SIG-M5 (cell line): ENCODE data around the gene SLC25A20.
"Not testable (repeated sequence)": the region's sequence is repeated elsewhere in the genome, so short reads cannot be mapped to it uniquely, and the experiment has no call there.

Experiments
- DNase-seq: peaks from one replicate; lab custom pipeline; 2025; lab: John Stamatoyannopoulos, UW

Gene SLC25A20

GRCh38 chr3:48847053-48847503 lies 51.6 kb downstream of the SLC25A20 start:
- no peak for DNase-seq

- no peak for DNase-seq
These were observed 53.5 kb downstream of the SLC25A20 start for GRCh38 chr3:48845170-48845569.

GRCh38 chr3:48837163-48837562 lies 61.5 kb downstream of the SLC25A20 start:
- no peak for DNase-seq

GRCh38 chr3:48835650-48836366 lies 62.9 kb downstream of the SLC25A20 start:
- DNase-seq = no peak

DNA sequence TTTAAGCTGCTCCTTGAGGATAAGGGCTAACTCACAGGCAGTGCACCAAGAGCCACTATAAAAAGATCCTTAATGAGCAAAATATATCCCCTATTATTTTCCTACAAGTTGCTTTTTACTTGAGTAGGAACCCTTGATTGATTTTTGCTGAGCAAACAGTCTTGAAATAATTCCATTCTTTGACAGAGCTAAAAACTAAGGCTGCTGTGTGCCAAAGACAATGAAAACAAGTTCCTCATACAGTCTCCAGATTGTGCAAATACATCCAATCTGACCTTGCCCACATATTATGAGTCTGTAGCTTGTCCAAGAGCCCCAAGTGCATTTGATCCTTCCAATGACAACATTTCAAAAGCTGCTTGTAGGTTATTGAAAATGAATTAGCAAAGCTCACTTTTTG lies 66.0 kb downstream of the SLC25A20 start:
- no peak for DNase-seq

GRCh38 chr3:48830715-48831114 lies 68.0 kb downstream of the SLC25A20 start:
- DNase-seq = no peak

- DNase-seq = not testable (repeated sequence)
These were observed 69.2 kb downstream of the SLC25A20 start for GRCh38 chr3:48829525-48829924.

DNA sequence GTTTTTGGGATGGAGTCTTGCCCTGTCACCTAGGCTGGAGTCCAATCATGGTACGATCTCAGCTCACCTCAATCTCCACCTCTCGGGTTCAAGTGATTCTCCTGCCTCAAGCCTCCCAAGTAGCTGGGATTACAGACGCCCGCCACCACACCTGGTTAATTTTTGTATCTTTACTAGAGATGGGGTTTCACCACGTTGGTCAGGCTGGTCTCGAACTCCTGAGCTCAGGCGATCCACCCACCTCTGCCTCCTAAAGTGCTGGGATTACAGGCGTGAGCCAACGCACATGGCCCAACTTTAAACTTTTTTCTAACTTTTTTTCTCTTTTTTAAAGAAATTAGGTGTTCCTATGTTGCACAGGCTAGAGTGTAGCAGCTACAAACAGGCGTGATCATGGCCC lies 70.8 kb downstream of the SLC25A20 start:
- DNase-seq = not testable (repeated sequence)

DNA sequence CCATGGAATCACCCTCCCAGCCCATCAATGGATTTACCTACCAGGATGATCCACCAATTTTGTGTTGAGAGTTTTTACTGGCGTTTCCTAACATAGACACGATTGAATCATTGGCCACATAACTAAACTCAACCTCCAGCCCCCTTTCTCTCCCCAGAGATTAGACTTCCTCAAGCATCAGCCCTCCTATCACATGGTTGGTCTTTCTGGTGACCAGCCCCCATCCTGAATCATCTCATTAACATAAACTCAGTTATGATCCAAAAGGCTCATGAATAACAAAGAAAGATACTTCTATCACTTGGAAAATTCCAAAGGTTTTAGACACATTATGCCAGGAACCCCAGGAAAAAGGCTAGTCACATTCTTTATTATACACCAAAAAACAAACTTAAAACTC lies 72.2 kb downstream of the SLC25A20 start:
- DNase-seq = no peak

GRCh38 chr3:48820612-48821324 lies 77.9 kb downstream of the SLC25A20 start:
- DNase-seq = no peak

DNA sequence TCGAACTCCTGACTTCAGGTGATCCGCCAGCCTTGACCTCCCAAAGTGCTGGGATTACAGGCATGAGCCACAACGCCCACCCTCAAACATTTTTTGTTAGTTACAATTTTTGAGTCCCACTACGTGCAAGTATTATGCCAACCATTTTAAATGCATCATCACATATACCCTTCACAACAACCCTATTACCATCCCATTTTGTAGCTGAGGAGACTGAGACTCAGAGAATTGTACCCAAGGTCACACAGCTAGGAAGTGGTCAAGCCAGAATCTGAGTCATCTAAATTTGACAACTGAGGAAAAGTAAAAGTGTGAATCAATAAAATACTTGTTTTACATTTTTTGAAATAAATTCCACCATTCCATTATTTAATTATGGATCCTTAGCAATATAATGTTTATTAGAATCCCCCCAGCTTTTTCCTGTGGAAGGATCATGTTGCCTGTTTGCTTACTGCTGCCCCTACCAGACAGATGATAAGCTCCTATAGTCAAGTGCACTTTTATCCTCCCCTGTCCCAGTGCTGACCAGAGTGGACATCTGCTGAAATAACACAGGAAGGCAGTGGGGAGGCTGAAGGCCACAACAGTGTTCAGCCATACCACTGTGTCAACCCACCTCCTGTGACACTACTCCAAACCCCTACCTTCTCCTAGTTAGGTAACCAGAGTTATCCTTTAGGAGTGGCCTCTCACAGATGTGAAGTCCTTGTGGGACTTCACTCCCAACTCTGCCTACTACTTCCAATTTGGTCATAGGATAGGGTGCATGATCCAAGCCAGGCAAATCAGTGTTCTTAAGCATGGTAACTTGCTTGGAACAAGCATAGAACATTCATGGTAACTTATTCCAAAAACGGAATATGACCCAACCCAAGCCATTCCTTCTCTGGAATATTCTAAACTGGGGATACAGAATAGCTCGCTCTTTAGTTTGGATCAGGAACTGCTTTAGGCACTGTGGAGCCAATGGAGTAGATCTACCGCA lies 79.2 kb downstream of the SLC25A20 start:
- DNase-seq = no peak

DNA sequence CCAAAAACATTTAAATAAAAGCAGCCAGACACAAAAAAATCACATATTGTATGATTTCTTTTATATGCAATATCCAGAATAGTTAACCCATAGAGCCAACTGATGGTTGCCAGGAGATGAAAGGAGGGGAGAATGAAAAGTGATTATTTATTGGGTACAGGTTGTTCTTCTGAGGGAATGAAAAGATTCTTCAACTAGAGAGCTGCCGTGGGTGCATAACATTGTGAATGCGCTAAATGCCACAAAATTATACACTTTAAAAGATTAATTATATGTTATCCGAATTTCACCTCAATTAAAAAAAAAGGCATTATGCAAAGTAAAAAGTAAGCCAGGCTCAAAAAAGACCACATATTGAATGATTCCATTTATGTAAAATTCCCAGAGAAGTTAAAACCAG lies 87.2 kb downstream of the SLC25A20 start:
- no peak for DNase-seq
